ENCODE measurements around the gene ZAR1.

DNA sequence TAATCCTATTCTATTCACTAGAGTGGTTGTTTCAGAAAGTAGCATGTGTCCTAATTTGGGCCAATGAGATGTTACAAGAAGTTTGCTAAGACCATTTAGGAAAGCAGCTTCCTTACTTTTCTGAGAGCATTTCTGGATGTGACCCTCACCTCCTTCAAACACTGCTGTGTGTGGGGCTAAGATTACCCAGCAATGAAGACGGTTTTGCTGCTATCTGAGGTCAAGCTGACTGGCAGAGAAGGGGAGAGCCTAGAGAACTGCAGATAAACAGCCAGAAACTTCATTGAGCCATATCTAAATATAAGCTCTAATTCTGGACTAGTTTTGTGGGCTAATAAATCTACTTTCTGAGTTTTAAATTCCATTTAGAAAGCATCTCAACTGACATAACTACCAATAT lies 36.4 kb downstream of the ZAR1 start:
- TF ChIP-seq CEBPB (IDR thresholded peaks at IDR 0.05; ENCODE audit: borderline replicate concordance in 1 of 2, low read depth in 2 of 2, low read length in 2 of 2) = no peak
- TF ChIP-seq, protein P1, sequence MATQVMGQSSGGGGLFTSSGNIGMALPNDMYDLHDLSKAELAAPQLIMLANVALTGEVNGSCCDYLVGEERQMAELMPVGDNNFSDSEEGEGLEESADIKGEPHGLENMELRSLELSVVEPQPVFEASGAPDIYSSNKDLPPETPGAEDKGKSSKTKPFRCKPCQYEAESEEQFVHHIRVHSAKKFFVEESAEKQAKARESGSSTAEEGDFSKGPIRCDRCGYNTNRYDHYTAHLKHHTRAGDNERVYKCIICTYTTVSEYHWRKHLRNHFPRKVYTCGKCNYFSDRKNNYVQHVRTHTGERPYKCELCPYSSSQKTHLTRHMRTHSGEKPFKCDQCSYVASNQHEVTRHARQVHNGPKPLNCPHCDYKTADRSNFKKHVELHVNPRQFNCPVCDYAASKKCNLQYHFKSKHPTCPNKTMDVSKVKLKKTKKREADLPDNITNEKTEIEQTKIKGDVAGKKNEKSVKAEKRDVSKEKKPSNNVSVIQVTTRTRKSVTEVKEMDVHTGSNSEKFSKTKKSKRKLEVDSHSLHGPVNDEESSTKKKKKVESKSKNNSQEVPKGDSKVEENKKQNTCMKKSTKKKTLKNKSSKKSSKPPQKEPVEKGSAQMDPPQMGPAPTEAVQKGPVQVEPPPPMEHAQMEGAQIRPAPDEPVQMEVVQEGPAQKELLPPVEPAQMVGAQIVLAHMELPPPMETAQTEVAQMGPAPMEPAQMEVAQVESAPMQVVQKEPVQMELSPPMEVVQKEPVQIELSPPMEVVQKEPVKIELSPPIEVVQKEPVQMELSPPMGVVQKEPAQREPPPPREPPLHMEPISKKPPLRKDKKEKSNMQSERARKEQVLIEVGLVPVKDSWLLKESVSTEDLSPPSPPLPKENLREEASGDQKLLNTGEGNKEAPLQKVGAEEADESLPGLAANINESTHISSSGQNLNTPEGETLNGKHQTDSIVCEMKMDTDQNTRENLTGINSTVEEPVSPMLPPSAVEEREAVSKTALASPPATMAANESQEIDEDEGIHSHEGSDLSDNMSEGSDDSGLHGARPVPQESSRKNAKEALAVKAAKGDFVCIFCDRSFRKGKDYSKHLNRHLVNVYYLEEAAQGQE (IDR thresholded peaks at IDR 0.05; ENCODE audit: low read depth, low read length) = no peak
- no peak for TF ChIP-seq BRCA1 (IDR thresholded peaks at IDR 0.05; ENCODE audit: low read depth, low read length)
- TF ChIP-seq, protein P2, sequence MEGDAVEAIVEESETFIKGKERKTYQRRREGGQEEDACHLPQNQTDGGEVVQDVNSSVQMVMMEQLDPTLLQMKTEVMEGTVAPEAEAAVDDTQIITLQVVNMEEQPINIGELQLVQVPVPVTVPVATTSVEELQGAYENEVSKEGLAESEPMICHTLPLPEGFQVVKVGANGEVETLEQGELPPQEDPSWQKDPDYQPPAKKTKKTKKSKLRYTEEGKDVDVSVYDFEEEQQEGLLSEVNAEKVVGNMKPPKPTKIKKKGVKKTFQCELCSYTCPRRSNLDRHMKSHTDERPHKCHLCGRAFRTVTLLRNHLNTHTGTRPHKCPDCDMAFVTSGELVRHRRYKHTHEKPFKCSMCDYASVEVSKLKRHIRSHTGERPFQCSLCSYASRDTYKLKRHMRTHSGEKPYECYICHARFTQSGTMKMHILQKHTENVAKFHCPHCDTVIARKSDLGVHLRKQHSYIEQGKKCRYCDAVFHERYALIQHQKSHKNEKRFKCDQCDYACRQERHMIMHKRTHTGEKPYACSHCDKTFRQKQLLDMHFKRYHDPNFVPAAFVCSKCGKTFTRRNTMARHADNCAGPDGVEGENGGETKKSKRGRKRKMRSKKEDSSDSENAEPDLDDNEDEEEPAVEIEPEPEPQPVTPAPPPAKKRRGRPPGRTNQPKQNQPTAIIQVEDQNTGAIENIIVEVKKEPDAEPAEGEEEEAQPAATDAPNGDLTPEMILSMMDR (IDR thresholded peaks at IDR 0.05 in 2 of 3, conservative IDR thresholded peaks at IDR 0.05 in 1 of 3; ENCODE audit: control insufficient read depth in 2 of 3, extremely low read depth in 1 of 3, insufficient read depth in 1 of 3, low read depth in 3 of 3, low read length in 3 of 3) = no peak
- TF ChIP-seq, protein P3, sequence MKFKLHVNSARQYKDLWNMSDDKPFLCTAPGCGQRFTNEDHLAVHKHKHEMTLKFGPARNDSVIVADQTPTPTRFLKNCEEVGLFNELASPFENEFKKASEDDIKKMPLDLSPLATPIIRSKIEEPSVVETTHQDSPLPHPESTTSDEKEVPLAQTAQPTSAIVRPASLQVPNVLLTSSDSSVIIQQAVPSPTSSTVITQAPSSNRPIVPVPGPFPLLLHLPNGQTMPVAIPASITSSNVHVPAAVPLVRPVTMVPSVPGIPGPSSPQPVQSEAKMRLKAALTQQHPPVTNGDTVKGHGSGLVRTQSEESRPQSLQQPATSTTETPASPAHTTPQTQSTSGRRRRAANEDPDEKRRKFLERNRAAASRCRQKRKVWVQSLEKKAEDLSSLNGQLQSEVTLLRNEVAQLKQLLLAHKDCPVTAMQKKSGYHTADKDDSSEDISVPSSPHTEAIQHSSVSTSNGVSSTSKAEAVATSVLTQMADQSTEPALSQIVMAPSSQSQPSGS (IDR thresholded peaks at IDR 0.05; ENCODE audit: low read length) = no peak
